GM18498 (cell line): ENCODE measurements around the gene TENM4.

Source experiments
- ATAC-seq: cut with Tn5 transposase; IDR thresholded peaks from one replicate; pipeline ENCODE4 v1.9.1; 2021; ENCODE audit warnings: mild to moderate bottlenecking, moderate library complexity; ENCODE audit not compliant: unreplicated experiment

Gene TENM4

DNA sequence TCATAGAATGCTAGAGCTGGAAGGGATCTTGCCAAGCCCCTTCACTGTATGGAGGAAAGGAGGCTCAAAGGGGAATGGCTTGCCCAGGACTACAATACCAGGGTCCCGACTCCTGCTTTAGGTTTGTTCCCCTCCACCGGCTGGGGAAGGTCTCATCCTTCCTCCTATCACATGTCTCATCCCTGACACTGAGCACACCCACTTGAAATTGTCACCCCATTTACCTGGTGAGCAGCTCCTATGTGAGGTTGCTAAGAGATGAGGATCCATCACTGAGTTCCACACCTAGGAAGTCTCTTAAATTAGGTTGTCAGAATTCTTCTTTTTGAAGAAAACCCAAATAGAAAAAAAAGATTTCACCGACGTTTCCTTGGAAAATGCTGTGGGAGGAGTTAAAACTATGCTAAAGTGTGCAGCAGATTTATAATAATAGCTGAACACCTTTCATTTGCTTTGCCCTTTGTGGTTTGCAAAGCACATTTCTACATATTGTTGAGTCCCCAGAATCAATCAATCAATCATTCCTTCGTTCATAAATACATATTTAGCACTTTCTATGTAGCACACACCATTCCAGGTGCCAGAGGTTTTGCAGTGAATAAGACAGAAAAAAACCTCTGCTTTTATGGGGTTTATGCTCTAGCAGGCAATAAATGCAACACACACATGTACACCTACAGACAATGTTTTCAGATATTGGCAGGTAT lies 91.7 kb downstream of the TENM4 start:
- no peak for ATAC-seq

DNA sequence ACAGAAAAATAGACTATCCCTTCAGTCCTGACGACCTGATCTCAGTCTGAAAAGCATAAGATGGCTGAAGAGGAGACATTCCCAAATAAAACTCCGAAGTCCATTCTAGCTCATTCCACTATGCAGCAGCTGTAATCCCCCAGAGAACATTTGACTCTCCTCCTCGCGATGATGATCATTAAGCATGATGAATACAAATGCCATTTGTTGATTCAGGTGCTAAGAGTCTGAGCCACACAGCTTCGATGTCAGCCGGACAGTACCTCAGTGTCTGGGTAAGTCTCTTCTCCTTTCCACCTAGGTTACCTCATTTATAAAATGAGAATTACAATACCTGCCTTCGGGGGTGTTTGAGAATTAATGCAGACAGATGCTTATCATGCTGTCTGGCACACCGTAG lies 94.8 kb downstream of the TENM4 start:
- no peak for ATAC-seq

DNA sequence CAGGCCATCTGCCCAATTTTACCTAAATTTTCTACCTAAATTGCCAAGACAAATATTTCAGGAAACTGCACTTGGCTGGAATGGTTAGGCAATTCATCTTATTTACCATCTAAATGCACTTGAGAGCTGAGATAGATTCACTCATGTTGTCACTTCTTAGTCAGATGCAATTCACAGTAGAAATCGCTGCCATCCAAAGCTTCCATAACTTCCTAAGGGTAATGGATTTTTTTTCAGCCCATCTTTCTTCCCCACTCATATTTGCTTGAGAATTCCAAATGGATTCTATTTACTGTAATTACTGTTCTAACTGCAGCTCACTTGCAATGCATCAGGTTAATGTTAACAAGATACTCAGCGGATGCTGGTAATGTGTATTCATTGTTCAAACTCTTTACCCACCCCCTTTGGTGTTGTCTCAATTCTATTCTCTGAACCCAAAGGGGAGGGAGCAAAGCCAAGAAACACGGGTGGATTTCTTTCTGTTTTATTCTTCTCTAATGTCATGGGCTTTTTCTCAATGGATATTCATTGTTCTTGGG lies 96.0 kb downstream of the TENM4 start:
- ATAC-seq, result no peak

DNA sequence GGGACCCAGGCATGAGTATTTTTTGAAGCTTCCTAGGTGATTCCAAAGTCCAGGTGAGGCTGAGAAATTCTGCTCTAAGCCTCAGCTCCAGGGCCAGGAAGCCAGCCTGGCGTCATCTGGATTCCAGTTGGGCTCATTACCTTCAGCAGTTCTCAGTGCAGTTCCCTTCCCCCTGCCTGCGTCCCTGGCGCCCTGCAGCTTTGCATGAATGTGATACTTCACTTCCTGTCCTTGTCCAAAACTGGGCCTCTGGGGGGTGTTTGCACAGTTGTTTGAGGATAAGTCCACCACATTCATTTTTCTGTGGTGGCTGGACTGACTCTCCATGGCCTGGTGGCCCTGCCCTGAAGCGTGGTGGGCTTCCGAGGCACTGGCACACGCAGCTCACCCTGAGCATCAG lies 98.1 kb downstream of the TENM4 start:
- ATAC-seq, result no peak

DNA sequence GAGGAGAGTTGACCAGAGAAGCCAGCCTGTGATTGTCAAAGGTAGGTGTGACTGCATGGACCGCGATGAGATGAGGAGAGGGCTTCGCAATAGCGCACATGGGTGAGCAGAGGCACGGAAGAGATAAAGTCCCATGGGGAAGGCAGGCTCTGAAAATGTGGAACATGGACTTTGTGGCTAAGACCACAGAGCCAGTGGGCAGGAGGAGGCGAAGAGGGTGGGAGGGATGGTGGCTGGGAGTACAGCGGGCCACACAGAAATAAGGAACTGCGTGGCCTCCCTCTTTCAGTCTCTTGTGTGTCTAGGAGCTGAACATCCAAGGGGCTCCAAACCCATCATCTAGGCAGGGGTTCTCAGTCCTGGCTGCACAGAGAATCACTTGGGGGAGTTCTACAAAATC lies 98.6 kb downstream of the TENM4 start:
- ATAC-seq, result no peak

DNA sequence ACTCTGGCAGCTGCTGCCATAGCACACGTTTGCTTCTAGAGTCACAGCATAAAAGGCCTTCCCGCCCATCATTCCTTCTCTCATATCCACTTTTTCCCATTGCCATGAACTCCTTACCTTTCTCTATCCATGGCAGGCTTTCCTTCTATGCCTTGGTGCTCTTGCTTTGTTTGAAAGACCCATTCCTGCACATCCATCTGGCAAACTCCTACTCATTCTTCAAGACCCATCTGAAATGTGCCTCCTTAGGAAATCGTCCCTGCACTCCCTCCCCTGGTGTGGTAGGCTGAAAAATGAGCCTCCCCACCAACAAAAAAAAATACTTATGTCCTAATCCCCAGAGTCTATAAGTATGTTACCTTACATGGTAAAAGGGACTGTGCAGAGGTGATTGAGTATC lies 100.3 kb downstream of the TENM4 start:
- no peak for ATAC-seq

DNA sequence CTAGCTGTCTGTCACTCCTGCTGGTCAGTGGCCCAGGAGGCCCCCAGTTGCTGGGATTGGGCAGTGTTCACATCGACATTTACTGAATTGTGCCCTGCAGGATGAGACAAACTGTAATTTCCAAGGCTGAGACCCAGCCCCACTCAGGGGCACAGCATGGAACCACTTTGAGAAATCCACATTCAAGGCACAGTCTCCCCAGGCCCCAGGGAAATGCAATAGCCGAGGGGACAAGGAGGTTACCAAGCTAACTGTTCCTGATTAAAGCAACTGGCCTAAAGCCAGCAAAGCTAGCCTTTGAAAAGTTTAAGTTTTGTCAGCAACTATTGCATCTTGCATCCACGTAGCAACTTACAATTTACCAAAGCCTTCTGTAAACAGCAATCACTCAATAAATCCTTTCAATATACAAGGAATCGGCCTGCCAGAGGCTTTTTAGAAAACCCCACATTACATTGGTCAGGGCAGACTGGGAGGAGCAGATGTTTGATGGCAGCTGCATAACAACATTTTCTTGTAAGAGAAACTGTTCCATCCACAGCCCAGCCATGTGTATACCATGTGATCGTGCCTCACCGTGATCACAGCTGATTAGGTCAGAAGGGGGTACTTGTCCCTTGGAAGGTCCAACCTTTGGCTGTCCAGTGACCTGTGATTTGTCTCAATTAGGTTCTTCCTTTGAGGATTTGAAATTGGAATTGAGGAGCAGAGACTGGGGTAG lies 103.9 kb downstream of the TENM4 start:
- ATAC-seq, result no peak

DNA sequence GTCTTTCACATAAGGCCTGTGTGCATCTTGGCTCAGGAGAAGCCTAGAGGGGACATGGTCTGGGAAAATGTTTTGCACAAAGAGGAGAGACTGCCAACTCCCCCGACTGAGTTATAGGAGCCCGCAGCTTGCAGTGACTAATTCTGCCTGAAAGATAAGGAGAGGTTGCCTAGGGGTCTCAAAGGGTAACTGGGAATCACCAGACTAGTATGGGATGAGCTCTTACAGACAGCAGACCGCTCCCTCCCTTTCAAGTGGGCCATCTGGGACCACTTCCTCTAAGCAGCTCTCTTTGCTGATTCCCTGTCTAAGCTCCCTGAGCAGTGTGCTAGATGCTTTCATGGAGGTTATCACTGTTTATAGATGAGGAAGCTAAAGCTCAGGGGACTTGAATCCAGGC lies 105.1 kb downstream of the TENM4 start:
- no peak for ATAC-seq

DNA sequence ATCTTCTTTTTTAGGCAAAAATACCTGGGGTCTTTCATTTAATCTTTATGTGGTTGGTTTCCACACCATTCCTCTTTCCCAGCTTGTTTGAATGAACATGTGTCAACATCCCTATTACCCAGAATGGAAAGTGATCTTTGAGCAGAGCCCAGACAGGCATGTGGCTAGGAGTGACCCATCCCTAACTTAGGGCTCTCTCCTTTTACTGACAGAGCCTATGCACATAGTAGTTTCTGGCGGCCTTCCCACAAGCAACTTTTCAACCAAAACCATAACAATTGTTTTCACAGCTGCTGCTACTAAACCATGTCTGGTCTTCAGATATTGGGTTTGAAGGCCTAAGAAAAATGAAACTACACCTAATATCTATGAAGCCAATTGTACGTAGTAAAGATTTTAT lies 107.5 kb downstream of the TENM4 start:
- ATAC-seq, result no peak

DNA sequence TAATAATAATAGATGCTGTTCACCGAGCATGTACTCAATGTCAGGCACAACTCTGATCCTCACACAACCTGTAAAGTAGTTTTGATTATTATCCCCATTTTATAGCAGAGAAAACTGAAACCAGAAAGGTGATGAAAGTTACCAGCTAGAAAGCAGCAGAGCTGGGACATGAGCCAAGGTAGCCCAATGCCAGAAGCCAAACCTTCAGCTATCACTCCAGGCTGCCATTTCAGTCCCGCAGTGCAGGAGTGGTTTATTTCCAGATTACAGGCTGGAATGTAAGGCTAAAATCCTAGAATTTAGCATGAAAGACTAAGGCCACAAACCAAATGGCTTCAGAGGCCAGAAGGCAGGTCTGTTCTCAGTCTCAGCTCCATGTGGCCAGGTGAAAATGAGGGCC lies 108.8 kb downstream of the TENM4 start:
- ATAC-seq, result no peak

DNA sequence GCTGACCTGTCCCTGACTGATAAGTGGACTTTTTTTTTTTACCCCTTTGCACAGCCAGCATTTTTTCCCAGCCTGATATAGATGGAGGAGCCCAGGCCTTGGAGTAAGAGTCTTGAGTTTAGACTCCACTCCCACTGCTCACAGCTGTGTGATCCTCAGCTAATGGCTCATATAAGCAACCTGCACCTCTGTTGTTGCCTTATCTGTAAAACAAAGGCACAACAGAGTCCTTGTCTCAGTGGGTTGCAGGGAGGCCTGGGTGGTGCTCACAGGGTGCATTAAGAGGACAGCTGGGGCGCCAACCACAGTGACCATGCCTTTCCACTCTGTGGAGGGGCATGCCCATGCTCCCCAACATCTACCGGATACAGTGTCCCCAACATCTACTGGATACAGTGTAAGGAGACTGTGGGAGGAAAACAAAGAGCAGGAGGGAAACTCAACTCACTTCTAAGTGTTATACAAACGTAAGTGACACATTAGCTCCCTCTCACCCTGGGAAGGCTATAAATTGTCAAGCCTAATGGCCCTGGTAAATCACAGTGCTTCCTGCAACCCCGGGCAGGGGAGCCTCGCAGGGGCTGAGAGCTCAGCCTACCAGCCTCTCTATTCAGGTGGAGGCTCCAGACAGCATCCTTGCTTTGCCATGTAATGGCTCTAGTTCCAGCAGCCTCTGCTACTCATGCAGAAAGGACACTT lies 109.5 kb downstream of the TENM4 start:
- ATAC-seq, result no peak

DNA sequence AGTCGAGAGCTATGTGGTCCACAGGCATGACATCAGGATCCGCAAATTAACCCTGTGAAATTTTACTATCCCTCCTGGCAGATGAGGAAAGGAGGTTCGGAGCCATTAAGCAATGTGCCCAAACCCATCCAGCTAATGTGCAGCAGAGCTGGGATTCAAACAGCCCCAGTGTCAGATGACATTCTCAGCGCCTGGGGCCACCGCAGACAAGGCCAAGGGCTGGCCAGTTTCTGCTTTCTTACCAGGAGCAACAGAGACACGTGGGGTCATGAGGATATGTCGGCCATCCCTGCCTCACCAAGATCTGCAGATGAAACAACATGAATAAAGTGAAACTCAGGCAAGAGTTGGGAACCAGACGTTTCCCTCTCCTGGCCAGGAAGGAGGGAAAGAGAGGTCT lies 110.2 kb downstream of the TENM4 start:
- no peak for ATAC-seq

DNA sequence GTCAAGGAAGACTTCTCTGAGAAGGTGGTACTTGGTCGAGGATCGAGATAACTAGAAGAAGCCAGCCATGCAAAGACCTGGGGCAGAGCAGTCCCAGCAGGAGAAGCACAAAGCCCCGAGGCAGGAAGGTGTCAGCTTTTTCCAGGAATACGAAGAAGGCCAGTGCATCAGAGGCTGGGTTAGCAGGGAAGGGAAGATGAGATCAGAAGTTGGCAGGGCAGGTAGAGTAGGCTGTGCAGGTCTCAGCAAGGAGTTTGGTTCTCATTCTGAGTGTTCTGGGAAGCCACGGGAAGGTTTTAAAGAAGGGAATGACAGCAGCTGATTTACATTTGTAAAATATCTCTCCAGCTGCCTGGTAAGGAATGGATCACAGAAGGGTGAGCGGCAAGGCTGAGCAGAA lies 111.3 kb downstream of the TENM4 start:
- no peak for ATAC-seq

DNA sequence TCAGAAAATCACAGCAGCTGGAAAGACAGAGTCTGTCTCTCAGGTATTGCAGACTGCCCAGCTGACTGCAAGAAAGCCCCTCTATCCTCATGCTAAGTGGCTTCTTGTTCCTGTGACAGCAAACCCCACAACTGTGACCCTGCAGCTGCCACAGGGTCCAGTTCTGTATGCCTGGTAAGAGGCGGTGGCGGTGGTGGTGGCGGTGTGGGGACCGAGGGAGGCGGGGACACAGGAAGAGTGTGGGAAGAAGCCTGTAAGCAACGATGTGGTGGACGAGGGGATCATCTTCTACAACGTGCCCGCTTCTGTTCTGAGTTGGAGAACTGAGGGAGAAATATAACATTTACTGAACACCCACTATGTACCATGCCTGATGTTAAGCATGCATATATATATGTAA lies 112.4 kb downstream of the TENM4 start:
- ATAC-seq, result no peak

DNA sequence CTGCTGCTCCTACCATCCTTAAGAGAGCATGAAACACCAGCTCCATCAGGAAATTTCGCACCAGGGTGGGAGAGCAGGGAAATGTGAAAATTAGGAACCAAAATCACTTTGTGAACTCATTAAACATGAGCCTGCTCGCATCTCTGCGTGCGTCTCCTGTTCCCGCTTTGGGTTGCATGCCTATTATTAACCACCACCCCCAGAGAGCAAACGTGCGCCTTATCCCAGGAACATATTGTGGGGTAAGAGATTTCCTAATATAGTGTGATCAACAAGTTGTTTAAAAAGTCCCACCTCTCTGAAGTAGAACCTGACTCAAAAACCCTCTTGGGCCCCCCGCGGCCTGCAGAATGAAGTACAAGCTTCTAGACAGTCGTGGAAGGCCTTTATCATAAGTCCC lies 115.0 kb downstream of the TENM4 start:
- no peak for ATAC-seq

DNA sequence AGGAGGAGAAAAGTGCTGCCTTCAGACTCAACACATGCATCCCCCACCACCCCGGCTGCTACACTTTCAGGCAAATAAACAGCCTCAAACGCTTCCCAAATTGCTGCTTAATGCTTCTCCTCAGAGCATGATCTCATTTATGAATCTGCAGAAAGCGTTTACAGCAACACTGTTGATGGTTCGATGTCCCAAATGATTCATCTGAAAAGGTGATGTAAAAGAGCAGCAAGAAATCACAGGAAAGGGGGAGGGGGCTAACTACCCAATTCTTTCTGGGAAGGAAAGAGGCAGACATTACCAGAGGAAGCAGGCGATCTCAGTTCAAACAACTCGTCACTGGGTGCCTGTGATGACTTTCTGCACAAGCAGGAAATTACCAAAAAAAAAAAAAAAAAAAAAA lies 119.6 kb downstream of the TENM4 start:
- no peak for ATAC-seq

DNA sequence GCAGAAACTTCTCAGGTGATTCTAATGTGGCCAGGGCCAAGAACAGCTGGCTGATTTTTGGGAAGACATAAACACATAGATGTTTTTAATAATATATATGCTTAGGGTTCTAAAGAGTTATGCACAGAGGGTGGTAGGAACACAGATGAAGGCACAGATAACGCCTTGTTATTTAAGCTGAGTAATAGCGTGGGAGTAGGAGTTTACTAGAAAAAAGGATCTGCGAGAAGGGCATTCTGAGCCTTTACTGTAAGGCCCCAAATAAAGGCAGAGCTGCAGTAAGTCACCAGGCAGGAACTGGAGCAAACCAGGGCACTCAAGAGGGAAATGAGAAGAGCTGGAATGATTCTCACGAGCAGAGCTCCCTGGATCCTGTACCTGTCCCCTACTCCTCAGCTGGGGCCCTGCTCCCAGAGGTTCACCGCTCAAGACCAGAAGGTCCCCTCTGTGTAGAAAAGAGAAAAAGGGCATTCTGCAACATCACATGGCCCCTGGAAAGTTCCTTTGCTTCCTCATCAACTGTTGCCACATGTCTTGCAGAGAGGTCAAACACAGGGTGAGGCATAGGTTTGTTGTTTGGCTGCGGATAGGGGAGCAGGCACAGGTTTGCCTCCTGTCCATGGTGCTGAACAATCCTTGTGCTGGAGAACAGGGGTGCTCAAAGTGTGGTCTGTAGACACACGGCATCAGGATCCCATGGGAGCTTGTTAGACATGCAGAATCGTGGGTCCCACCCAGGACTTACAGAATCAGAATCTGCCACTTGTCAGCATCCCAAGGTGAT lies 125.7 kb downstream of the TENM4 start:
- no peak for ATAC-seq

DNA sequence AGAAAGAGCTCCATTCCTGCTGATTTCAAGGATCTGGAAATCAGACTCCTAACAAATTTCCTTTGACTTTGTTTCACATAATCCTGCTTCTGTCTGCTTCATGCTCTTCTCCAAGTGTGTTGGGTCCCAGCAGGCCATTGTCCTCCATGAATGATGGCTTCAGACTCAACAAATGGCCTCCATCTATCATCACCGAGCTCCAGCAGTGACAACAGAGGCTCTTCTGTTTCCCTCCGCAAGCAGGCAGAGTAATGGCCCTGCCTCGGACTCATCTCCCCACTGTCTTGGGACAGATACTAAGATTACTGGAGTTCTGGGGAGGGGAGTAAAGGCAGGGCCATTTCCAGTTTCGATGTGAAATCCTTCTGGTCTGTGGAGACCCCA lies 127.3 kb downstream of the TENM4 start:
- no peak for ATAC-seq

DNA sequence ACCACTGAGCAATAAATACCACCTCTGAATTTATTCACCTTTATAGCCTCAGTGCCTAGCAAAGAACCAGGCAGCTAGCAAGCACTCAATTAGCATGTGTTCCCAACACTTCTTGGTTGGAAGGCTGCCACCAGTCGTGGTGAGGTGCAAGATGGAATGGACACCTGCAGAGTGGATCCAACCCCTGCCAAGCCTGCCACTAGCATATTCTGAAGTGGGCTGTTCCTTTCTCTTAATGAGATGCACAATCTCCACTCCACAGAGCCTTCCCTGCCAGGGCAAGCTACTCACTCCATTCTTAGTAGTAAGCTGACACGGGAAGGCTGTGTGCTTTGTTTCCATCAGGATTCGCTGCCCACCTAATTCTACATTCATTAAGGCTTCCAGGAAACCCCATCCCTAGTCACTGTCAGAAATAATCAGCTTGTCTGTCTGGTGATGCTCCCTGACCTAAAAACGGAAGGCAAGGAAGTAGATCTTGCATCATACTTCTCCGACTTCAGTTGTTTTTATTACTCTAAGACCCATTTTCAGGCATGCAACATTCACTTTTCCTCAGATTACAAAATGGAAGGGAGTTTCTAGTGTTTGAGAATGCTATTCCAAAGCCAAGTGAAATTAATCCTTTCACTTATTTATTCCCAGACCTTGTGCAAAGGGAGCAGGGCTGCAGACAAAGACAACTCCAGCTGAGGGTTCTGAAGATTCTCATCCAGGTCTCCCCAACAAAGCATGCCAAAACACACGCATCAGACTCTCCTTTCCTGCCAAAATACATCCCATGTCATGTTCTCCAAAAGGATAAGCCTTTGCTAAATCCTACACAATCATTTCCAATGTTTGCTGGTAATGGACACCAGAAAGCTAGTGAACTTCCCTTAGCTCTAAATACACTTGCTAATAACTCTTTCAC lies 128.0 kb downstream of the TENM4 start:
- ATAC-seq, result no peak

DNA sequence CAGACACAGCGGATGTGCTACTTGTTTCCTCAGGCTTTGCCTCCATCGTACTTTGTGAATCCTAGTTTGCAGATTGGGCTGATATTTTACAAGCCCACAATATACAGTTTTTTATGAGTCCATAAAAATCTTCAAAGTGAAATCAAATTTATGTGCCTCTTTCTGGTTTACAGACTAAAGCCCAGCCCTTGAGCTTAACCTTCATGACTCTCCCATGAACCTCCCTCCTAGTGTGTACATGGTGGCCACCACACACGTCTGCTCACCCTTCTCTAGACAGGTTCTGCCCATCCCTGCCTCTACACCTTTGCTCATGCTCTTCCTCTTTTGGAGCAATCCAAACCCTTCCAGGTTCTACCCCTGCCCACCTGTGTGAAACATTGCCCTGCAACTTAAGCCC lies 129.4 kb downstream of the TENM4 start:
- ATAC-seq, result no peak
